HG03103 (cell line): ENCODE measurements around the gene MCL1.
"Not testable (repeated sequence)": the region's sequence is repeated elsewhere in the genome, so short reads cannot be mapped to it uniquely, and the experiment has no call there.

Experiments used
- ATAC-seq: cut with Tn5 transposase; IDR thresholded peaks from one replicate; pipeline ENCODE4 v1.9.1; 2021; ENCODE audit warnings: low read depth; ENCODE audit not compliant: unreplicated experiment

The MCL1 gene

DNA sequence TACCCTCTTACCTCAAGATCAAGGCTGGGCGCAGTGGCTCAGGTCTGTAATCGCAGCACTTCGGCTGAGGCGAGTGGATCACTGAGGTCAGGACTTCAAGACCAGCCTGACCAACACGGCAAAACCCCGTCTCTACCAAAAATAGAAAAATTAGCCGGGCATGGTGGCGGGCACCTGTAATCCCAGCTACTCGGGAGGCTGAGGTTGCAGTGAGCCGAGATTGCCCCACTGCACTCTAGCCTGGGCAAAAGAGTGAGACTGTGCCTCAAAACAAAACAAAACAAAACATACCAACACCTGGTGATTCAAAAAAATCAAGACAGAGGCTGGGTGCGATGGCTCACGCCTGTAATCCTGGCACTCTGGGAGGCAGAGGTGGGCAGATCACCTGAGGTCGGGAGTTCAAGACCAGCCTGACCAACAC, 5.8 kb downstream of the MCL1 start:
- ATAC-seq, result not testable (repeated sequence)

- no peak for ATAC-seq
Measured at GRCh38 chr1:150572918-150573647, 6.3 kb downstream of the MCL1 start.

- no peak for ATAC-seq
Measured at GRCh38 chr1:150568594-150568966, 10.8 kb downstream of the MCL1 start.

- no peak for ATAC-seq
Measured at GRCh38 chr1:150567717-150568593, 11.5 kb downstream of the MCL1 start.

DNA sequence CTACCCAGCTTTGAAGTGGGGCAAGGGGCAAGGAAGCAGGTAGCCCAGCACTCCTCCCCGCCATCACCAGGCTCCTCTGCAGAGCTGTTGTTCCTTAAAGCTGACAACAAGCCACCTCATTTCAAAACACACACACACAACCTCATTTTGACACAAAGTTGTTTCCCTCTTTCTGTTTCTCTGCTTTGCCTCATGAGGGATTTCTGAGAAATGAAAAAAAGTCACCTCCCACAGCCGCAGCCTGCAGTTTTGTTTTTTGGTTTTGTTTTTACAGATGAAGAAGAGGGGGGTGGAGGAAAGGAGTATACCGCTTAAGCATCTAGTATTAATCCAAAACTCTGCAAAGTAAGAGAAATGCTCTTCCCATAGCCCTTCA, 12.1 kb downstream of the MCL1 start:
- ATAC-seq, result no peak

- no peak for ATAC-seq
Measured at GRCh38 chr1:150566589-150567340, 12.6 kb downstream of the MCL1 start.

DNA sequence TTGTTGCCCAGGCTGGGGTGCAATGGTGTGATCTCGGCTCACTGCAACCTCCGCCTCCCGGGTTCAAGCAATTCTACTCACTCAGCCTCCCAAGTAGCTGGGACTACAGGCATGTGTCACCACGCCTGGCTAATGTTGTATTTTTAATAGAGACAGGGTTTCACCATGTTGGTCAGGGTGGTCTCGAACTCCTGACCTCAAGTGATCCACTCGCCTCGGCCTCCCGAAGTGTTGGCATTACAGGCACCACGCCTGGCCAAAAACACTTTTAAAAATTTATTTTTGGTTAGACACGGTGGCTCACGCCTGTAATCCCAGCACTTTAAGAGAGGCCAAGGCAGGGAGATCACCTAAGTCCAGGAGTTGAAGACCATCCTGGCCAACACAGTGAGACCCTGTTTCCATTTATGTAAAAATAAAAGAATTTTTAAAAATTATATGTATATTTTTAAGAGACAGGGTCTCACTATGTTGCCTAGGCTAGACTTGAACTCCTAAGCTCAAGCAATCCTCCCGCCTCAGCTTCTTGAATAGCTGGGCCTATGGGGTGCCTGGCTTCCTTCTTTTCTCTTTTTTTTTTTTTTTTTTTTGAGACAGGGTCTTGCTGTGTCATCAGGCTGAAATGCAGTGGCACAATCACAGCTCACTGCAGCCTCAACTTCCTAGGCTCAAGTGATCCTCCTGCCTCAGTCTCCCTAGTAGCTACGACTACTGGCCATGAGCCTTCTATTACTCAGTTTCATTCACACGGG, 14.0 kb downstream of the MCL1 start:
- ATAC-seq, result not testable (repeated sequence)

DNA sequence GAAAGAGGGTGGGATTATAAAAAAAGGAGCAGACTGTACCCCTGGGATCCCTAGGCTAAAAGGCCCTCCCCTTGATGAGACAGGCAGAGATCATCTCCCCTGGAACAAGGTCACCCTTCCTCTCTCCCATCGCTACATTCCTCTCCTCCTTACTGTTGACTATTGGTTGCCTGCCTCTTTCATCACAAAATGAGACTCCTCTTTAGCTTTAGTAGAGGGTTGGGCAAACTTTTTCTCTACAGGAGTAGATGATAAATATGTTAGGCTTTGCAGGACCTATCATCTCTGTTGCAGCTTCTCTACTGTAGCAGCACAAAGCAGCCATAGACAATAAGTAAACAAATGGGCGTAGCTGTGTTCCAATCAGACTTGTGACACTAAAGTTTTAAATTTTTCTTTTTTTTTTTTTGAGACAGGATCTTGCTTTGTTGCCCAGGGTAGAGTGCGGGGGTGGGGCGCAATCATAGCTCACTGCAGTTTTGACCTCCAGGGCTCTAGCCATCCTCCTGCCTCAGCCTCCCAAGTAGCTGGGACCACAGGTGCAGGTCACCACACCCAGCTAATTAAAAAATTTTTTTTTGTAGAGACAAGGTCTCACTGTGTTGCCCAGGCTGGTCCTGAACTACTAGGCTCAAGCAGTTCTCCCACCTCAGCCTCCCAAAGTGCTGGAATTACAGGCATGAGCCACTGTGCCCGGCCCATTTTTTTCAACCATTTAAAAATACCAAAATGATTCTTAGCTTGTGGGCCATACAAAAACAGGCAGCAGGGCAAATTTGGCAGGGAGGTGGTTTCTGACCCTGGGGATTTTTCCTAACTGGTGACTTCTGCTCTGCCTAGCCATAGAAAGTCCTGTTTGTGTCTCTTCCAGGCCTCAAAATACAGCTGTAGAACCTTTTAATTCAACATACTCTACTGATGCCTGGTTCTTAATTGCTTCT, 15.1 kb downstream of the MCL1 start:
- no peak for ATAC-seq

GRCh38 chr1:150563340-150564038, 15.9 kb downstream of the MCL1 start:
- ATAC-seq, result no peak

DNA sequence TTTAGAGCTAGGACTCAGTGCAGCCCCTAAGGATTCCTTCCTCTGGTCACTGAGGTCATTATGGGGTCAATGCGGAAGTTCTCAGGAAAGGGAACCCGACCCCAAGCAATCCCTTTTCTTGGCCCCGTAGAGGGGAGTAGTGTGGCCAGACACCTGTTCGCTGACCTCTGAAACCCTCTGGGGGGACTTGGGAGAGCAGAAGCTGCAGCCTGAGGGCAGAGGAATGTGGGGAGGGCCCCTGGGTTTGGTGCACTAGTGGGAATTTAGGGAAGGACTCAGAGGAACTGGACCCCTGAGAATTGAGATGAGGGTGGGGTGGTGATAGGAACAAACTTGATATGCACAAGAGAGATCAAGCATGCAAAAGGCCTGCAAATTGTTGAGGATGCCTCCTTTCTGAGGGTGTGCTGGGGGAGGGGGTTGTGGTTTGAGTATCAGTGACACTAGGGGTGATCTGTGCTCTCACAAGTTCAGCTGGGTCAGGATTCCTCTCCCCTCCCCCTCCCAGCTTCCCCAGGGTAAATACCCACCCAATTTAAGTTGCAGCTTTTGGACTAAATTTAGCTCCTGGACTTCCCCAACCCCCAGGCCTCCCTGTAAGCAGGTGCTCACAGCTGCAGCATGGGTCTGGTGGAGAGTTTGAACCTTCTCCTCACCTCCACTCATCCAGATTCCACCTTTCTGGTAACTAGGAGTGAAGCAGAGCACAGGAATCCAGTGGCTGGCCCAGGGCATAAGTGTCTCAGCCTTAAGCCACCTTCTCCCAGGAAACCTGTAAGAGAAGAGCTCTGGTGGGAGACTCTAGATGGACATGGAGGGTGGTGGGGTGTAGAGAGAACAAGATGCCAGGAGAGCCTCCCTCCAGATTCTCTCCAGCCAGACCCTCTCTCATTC, 16.7 kb downstream of the MCL1 start:
- ATAC-seq, result peak; percentile 37

DNA sequence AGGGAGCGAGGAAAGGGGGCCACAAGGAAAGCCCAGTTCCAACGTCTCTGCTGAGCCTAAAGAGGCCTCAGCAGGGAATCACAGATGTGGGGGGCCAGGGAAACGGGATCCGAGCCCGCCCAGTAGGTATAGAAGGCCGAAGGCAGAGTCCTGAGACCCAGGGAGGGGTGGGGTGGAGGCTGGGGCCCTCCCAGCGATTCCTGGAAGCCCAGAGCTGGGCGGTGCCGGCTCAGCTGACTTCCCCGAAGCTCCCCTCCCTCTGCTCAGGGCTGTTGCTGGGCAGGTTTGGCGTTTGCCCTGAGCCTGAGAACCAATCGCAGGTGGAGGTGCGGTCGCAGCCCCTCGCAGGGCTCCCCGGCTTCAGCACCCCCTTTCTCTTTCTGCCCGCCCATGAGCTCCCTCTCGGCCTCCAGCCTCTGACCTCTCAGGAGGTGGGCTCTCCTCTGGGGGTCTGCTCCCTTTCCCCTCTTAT, 17.4 kb downstream of the MCL1 start:
- no peak for ATAC-seq

DNA sequence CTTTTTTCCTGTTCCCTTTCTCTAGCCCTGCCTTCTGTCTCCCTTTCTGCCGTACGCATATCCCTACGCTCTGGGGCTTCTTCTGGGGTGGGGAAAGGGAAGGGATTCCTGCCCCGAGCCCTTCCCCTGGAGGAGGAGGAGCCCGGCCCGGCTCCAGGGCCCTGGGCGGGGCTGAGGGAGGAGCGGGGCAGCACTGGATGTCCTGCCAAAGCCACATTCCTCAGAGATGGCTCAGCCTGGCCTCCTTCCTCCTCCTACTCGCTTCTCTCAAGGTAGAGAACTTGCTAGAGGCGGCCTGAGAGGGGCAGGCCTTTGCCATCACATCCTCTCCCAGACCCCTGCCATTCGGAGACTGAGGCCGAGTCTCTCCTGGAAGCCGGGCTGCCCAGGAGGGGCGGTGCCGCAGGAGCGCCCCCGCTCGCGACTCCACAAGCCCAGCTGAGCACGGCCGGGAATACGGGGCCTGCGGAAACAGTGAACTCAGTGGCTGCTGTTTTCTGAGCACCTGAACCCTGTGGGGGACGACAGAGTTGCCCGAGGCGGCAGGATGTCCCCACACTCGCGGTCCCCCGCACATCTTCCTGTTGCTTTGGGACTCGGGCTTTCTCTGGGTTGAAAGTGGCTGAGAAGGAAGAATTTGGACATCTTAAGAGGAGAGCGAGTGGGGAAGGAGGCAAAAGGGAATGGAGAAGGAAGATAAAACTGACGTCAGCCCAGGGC, 18.0 kb downstream of the MCL1 start:
- no peak for ATAC-seq

- ATAC-seq, result no peak
Measured at GRCh38 chr1:150560576-150561253, 18.7 kb downstream of the MCL1 start.

- no peak for ATAC-seq
Measured at GRCh38 chr1:150560011-150560438, 19.4 kb downstream of the MCL1 start.

DNA sequence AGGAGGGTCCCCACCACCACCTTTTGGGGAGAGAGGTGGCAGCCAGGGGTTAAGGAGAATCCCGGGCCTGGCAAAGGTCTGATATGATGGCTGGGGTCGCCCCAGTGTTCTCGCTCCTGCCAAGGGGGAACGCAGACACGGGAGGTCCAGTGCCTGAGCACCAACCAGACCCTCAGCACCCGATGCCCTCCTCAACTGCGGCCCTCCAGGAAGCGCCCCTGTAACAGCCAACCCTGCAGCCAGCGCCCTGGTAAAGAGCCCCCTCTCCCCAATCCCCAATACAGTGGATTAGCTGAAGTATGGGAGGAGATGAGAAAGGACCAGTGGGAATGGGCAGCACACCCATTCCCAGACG, 19.8 kb downstream of the MCL1 start:
- ATAC-seq, result no peak
